Activated CD8-positive, alpha-beta memory T cell treated with anti-CD3 and anti-CD28 coated beads, Interleukin-2, amount 50 U/mL, for 48 hours (primary cell): ENCODE data around the gene TAL2.

Experiments
- DNase-seq: peaks from one replicate; pipeline ENCODE4 v3.0.0-alpha.2; 2020

Gene TAL2

GRCh38 chr9:105711867-105712266 is 49.6 kb downstream of the TAL2 start:
- DNase-seq = no peak

- DNase-seq = no peak
Observed at GRCh38 chr9:105712297-105712696, 50.0 kb downstream of the TAL2 start.
